Amygdala (tissue), 56 donors: ENCODE measurements around the gene APPL2.
"Not testable (repeated sequence)": the region's sequence is repeated elsewhere in the genome, so short reads cannot be mapped to it uniquely, and the experiment has no call there.

Experiments used
- DNase-seq, 56 donors: peaks; one replicate each; lab custom pipeline; 2025; lab: John Stamatoyannopoulos, UW

The APPL2 gene

DNA sequence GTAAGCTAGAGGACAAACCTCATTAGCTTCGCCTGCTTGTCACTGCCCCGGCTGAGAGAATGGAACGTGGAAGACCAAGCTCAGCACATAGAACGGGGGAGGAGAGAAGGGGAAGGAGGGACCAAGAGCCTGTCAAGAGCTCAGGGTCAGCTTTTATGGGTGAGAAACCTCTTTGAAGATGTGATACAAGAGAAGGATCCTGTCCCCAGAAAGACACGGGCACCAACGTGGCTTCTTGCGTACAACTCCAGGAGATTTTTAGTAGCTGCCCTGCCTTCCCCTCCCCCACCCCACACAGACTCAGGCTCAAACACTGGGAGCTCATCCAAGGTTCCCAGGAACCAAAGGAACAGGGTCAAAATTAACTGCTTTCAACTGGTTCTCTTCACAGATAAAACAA lies 34.7 kb downstream of the APPL2 start:
- DNase-seq = peak in 10 of 56 donors; percentile 13 to 50 (median 22)

DNA sequence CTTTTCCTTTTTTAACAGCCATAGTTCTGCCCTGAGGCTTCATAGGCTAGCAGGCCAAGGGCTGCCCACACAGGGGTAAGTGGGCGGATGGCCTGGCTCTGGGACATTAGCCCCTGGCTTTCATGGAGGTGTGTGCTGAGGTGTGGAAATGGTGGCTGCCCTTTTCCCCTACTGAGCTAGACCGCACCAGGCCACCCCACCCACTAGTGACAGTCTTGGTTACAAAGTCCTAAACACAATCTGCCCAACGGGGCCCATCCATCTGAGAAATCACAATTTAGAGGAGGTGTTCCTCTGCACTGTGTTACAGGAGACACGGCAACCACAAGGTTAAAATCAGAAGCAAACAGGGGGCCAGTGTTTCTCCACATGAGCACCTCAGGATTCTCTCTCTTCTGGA lies 35.6 kb downstream of the APPL2 start:
- DNase-seq = no peak

DNA sequence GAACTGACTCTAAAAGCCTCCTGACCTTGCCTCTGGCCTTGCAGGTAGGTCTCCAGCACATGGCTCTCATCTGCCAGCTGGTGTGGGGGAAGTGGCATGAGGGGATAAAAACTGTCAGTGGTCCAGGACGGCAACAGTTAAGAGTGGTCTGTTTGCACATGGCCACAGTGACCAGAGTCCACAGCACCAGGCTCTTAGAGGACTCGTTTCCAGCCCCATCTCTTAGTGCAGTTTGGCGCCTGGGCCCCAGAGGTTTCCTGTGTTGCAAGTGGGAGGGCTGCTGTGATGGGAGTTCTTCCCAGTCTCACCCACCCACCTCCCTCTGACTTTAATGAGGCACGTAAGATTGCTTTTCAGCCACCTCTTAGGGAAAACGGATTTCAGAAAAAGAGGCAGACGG lies 37.0 kb downstream of the APPL2 start:
- no peak for DNase-seq

DNA sequence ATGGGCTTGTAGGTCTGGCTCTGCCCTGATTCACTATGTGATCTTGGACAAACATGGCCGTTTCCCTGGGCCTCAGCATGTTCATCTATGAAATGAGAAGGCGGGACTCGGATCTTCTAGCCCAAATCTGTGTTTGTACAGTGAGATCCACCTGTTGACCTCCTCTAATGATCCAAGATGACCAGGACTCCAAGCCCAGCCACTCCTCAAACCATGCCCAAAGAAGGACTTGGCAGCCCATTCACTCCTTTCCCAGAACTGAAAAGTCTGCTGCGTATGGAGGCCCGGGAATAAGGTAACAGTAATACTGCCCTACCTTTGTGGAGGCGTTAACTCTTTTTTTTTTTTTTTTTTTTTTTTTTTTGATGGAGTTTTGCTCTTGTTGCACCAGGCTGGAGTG lies 39.9 kb downstream of the APPL2 start:
- no peak for DNase-seq

DNA sequence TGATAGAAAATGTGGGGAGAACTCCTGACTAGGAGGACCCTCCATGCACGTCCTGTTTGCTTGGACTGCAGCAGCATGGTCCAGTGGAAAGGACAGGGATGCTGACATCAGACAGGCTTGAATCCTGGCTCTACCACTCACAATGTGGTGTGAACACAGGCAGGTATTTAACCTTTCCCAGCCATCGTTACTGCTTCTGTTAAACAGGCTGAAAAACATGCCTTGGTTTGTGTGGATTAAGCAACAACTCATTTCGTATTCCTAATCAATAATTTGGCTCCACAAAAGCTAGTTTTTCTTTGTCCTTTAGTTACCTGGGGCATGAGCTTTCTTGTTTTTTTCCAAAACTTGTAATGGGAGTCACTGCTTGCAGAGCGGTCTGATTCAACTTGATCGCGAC lies 41.0 kb downstream of the APPL2 start:
- no peak for DNase-seq

DNA sequence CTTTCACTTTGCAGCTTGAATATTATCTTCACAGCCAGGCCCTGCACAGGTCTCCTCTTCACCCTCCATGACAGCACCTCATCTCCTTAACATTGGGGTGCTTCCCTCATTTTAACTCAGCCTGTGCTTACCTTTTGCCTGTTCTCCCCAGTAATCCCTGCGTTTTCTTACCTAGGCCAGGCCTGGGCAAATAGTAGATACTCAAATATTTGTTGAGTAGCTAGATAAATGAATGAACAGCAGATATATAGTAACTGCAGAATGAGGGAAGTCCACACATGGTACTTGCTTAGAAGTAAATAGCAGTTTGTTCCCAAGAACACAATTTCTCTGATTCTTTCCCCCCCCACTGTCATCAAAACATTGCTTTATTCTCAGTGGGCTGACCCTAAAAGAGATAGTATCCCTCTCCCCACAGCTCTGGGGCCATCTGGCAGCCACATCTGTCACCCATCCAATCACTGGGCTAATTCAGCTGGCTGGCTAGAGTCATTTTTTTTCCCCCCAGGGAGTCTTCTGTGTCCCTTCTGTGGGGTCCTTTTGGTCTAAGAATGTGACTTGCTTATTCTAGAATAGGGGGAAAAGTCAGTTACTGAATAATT lies 43.2 kb downstream of the APPL2 start:
- peak in 8 of 56 donors; percentile 13 to 33 (median 22) for DNase-seq

DNA sequence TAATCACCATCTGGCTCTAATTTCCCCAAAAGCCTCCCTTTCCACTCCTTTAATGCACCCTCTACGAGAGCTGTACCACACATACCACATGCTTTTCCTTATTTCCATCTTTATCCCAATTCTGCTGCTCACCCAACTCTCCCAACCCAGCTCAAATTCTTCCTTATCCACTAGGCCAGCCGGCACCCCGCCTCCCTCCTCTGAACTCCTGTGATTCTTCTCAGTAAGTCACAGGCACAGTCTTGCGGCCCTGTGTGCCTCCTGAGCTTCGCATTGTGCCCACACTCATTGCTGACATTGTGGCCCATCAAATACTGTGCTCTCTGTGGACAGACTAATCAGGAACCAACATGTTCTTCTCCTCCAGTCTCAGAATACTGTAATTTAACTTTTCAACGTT lies 45.4 kb downstream of the APPL2 start:
- no peak for DNase-seq

DNA sequence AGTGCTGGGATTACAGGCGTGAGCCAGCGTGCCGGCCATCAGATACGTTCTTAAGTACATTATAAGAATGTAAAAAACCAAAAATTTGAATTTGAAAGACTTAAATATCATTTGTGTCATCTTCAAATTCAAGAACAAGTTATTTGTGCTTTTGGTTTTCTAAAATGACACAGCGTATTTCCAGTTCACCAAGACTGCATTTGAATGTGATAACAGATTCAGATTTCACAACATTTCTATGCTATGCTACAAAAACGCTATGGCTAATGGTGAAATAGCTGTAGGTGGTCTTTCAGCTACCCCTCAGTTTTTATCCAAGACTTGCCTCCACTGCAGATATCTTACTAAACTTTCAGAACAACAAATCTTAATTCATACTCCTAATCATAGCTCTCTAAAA lies 46.7 kb downstream of the APPL2 start:
- DNase-seq = no peak

DNA sequence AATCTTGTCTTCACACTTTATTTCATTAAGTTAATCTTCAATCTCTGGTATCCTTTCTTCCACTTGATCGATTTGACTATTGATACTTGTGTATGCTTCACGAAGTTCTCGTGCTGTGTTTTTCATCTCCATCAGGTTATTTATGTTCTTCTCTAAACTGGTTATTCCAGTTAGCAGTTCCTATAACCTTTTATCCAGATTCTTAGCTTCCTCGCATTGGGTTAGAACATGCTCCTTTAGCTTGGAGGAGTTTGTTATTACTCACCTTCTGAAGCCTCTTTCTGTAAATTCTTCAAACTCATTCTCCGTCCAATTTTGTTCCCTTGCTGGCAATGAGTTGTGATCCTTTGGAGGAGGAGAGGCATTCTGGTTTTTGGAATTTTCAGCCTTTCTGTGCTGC lies 52.0 kb downstream of the APPL2 start:
- DNase-seq = not testable (repeated sequence)

DNA sequence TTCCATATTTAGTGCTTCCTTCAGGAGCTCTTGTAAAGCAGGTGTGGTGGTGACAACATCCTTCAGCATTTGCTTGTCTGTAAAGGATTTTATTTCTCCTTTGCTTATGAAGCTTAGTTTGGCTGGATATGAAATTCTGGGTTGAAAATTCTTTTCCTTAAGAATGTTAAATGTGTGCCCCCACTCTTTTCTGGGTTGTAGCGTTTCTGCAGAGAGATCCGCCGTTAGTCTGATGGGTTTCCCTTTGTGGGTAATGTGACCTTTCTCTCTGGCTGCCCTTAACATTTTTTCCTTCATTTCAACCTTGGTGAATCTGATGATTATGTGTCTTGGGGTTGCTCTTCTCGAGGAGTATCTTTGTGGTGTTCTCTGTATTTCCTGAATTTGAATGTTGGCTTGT lies 52.6 kb downstream of the APPL2 start:
- not testable (repeated sequence) for DNase-seq

DNA sequence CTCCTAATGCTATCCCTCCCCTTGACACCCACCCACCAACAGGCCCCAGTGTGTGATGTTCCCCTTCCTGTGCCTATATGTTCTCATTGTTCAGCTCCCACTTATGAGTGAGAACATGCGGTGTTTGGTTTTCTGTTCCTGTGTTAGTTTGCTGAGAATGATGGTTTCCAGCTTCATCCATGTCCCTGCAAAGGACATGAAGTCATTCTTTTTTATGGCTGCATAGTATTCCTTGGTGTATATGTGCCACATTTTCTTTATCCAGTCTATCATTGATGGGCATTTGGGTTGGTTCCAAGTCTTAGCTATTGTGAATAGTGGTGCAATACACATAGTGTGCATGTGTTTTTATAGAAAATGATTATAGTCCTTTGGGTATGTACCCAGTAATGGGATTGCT lies 56.9 kb downstream of the APPL2 start:
- DNase-seq = not testable (repeated sequence)

DNA sequence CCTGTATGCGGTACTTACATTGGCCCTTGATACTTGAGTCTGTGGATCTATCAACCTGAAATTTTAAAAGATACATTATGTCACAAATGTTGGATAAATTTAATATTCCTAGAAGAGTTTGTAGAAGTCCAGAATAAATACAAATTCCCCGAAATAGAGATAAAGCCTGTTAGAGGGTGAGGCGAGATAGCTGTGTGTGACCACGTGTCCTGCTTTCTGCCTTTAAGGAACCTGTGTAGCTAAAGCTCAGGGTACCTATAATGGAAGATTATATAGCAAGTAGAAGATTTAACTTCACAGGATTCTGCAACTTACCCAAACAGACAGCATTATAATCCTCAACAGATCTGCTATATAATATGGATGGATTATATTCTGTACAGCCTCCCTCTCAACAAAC lies 58.8 kb downstream of the APPL2 start:
- DNase-seq = no peak

DNA sequence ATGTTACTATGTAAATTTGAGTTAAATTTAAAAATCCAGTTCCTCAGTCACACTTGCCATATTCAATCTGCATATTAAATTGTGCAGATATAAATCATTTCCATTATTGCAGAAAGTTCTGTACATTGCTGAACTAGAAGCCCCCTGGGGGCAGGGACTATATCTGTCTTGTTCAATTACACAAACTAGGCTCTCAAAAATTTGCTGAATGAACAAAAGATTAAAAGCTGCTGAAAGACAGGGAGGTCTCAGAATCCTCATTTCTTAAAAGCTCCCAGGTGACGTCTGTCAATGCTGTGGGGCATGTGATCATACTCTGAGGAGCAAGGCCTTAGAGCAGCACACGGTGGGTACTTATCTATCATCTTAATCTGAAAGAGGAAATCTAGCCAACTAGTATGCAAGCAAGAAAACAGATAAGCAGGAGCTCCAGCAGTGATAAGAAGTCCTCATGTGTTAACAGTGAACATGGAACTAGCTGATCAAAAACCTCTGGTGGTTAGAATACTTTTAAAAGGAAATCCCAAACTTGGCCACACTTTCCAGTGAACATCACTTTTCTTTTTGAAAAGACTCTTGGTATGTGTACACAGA lies 60.5 kb downstream of the APPL2 start:
- no peak for DNase-seq

DNA sequence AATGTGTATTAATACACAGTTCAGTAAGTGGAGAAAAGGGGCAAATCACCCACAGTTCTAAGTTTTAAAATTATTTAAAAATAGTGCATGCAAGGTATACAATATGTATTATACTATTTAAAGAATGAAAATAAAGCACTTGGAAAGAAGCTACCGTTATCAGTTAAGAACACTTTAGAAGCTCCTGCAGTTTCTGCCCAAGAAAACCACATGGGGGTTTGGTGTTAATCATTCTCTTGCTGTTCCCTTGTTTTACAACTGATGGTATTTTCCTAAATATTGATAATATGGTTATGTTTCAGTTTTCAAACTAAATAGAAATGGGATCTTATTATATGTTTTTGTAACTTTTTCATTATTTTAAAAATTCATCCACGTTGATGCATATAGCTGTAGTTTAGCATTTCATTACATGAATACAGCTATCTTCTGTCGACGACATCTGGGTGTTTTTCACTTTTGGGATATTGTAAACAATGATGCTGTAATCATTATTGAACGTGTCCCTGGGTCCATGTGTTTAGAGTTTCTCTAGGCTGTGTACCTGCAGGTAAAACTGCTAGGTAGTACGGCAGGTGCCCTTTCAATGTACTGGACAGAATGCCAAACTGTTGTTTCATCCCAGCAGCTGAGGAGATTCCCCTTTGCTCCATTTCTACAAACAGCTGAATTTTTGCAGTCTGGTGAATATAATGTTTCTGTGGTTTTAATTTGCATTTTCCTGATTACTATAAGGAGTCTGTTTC lies 64.1 kb downstream of the APPL2 start:
- no peak for DNase-seq

DNA sequence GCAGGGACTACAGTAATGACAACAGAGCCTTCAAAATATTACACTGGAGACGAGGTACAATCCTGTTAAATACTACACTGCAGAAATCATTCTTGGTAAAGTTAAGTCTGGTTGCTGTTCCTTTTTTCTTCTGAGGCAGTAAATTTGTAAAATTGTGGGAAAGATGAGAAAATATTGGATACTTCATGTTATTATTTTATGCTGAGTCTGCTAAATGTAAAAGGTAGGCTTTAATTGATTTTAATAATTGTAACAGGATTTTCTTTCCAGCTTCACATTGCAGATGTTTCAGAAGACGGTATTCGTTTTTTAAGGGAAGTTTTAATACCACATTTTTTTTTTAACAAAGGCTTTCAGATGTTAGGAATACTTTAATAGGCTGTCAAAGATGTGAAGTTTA lies 65.8 kb downstream of the APPL2 start:
- no peak for DNase-seq

DNA sequence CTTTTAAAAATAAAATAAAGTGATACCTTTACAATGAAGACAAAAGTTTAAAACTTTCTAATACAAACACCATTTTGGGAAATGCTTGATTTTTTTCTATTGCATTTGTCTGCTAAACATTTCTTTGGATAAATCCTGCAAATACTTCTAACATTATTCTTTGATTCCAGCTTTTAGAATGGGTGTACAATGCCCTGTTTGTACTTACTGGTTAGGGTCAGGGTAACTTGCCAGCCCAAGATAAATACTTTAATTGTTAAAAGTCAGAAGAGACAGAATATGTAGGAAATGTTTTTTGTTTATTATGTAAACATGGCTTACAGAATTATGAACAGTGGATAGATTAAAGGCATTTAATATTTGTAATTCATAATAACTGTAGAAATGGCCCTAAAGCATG lies 68.0 kb downstream of the APPL2 start:
- DNase-seq = no peak

DNA sequence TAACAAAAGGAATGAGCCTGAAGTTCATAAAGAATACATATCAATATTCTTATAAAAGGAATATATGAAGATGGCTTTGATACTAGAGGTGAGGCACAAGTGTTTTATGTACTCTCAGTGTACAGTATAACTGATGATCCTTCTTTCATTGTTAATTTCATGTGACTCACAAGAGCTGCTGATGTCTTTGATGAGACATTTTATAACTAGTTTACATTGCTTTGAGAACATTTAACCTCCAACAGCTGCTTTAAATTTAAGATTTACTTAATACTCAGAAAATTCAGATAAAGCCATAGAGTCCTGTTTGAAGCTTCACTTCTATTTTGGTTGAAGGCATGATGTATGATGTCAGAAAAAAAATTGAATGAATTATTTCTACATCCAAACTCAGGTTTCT lies 68.6 kb downstream of the APPL2 start:
- DNase-seq = no peak

DNA sequence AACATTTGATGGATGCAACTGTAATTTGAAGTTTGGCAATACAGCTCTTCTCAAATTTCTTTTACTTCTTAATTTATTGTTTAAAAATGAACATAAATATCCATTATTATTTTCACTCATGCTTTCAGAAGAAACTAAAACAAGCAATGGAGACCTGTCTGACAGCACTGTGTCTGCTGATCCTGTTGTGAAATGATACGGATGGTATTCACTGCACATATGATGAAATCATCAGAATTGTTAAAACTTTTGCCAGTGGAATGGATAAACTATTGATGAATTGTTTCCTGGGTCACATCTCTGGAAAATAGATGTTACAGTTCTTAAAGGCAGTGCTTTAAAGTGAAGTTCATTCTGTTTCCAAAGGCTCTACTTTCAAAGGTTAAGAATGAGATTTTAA lies 69.2 kb downstream of the APPL2 start:
- no peak for DNase-seq

DNA sequence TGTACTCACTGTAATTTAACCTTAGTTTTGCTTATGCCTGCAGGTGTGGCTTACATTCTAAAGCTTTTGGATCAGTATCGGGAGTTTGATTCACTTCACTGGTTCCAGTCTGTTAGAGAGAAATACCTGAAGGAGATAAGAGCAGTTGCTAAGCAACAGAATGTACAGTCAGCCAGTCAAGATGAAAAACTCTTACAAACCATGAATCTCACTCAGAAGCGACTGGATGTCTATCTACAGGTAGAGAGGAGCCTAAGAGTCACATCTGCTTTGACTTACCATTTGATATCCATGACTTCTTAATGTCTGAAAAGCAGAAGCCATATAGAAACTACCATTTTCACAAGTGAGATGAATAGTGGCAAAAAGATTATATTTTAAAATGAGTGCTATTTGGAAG lies 71.9 kb downstream of the APPL2 start:
- no peak for DNase-seq

DNA sequence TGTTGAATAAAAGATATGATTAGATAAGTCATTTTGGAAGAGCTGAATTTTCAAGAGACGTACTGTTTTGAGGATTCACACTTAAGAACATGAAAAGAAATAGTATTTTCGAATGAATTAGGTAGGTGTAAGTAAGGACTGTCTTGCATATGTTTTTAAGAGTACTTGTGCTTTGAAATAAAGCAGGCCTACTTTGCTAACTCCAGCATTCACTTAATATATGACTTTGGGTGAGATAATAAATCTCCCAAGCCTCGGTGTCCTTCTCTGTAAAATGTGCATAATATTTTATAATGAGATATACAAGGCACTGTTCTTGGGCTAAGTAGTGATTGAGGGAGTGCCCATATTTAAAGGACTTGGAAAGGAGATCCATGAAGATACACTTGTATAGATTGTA lies 73.8 kb downstream of the APPL2 start:
- DNase-seq = no peak

DNA sequence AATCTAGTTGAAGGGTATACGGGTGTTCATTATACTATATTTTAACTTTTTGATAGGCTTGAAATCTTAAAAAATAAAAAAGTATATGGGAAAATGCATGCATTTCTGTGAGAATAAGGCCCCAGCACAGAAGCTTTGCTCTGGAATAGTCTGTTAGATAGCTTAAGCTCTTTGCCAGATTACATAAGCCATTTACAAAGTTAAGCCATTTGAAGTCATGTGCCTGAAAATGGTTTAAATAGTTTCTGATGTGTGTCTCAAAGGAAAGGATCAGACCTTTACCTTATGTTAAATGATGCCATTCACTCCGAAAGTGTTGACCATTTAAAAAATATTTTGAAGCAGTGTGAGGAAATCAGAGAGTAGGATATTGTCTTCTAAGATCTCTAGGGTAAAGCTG lies 77.1 kb downstream of the APPL2 start:
- DNase-seq = no peak

DNA sequence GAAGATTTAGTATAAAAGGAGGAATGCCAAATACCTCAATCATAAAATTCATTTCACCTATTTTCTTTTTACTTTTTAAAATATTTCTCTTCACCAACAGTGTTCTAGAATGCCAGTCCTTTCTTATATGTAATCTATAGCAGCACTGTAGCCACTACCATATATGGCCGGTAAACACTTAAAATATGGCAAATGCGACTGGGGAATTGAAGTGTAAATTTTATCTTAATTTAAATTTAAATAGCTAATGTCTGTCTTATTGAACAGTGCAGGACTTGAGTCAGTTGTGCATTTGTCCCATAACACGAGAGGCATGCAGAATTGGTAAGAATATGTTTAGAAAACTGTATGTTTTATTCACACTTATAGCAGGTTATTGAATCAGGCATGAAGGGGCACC lies 78.4 kb downstream of the APPL2 start:
- no peak for DNase-seq
